ENCODE measurements around the gene KRT74.

Gene KRT74

DNA sequence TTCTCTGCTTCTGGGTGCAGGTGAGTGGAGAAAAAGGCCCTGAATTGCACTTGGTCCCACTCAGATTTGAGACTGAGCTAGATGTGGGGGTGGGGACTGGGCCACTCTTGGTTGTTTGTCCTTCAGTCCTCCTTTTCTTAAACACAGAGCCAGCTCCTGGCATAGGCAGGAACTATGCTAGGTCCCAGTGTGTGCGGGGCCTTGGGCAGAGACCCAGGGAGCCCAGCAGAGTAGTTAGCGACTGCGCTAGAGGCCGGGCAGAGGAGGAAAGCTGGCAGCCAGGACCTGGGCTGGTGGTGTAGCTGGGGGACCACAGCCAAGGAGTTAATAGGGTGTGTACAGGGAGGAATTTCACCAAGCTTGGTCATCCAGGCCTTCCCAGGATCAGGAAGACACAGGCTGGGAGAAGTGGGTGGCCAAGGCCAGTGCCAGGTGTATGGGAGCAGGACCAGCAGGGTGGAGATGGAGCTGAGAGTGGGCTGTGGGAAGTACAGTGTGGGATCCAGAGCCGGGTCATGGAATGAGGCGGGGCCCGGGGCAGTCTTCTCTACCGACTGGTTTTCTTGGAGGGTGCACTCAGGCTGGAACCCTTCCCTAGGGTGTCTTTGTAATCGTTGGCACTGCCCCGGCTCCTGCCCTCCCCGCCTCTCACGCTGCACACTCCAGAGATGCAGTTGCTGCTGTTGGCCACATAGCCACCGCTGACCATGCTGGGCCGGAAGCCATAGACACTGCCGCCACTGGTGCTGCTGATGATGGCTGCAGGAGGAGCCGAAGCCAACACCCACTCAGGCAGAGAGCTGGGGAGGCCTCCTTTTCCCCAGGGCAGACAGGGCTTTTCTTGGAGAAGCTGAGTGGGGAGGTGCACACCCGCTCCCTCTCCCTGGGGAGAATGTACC, 29.4 kb downstream of the KRT74 start:
- Histone ChIP-seq H3K36me3 (ENCODE audit: control insufficient read depth, insufficient read depth, low read length) (no peaks in the 10 kb centered on the region), H3K4me1 (ENCODE audit: control insufficient read depth, insufficient read depth, low read length, poor library complexity, severe bottlenecking) (no peaks in the 10 kb centered on the region), H3K9me3 (ENCODE audit: control insufficient read depth, low read length) (no peaks in the 10 kb centered on the region), H3K27me3 (replicated peaks; ENCODE audit: control insufficient read depth, insufficient read depth, low read length, poor library complexity, severe bottlenecking) (no peaks in the 10 kb centered on the region), H3K27ac (ENCODE audit: insufficient read depth, low read length, poor library complexity, severe bottlenecking) (no peak overlapping the region), H3K4me3 (ENCODE audit: insufficient read depth, low read depth, low read length, poor library complexity, severe bottlenecking) (no peak overlapping the region)
- DNase-seq, result no peak

DNA sequence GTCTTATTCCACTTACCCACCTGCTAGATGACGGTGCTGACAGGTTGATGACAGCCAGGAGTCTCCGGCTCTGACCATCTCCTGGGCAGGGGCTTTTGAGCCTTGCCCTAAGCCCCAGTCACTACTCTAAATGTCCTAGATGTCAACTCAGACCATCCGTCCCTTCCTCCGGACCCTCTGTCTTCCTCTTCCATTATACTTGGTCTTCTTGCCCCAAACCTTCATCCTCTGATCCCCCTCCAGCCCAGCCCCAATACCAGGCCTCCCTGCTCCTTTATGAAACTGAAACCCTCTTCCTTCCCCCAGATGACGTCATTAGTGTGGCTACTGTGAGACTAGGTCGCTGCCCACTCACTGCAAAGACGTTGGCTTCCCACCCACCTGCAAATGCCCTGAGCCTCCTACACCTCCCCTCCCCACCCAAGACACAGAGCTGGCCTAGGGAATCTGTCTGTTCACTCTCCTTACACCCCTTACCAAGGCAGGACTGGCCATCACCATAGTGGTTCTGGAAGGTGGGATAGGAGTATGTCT, 30.8 kb downstream of the KRT74 start:
- no peaks in the 10 kb centered on the region for H3K4me1 ChIP-seq (ENCODE audit: control insufficient read depth, insufficient read depth, low read length, poor library complexity, severe bottlenecking)
- no peak overlapping the region for H3K4me3 ChIP-seq (ENCODE audit: insufficient read depth, low read depth, low read length, poor library complexity, severe bottlenecking)
- H3K27ac ChIP-seq (ENCODE audit: insufficient read depth, low read length, poor library complexity, severe bottlenecking), result no peak overlapping the region
- no peaks in the 10 kb centered on the region for H3K9me3 ChIP-seq (ENCODE audit: control insufficient read depth, low read length)
- no peaks in the 10 kb centered on the region for H3K36me3 ChIP-seq (ENCODE audit: control insufficient read depth, insufficient read depth, low read length)
- H3K27me3 ChIP-seq (replicated peaks; ENCODE audit: control insufficient read depth, insufficient read depth, low read length, poor library complexity, severe bottlenecking), result no peaks in the 10 kb centered on the region
- DNase-seq, result no peak

DNA sequence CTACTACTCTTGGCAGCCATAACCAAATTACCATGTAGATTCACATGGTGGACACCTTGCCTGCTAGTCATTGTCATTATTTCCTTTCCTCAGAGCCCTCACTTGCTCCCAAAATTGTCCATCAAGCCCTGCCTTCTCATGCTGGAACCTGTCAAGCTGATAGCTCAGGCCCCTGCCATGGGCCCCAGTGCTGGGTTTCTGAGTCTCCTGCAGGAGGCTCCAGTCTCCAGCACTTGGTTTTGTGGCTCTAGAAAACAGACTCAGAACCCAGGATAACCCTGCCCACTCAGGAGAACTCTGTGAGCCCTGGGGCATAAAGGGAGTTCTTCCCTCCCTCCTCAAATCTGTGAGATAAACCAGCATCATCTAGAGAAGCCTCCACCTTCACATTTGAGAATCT, 31.5 kb downstream of the KRT74 start:
- DNase-seq, result no peak
- no peaks in the 10 kb centered on the region for H3K27me3 ChIP-seq (replicated peaks; ENCODE audit: control insufficient read depth, insufficient read depth, low read length, poor library complexity, severe bottlenecking)
- no peaks in the 10 kb centered on the region for H3K4me1 ChIP-seq (ENCODE audit: control insufficient read depth, insufficient read depth, low read length, poor library complexity, severe bottlenecking)

DNA sequence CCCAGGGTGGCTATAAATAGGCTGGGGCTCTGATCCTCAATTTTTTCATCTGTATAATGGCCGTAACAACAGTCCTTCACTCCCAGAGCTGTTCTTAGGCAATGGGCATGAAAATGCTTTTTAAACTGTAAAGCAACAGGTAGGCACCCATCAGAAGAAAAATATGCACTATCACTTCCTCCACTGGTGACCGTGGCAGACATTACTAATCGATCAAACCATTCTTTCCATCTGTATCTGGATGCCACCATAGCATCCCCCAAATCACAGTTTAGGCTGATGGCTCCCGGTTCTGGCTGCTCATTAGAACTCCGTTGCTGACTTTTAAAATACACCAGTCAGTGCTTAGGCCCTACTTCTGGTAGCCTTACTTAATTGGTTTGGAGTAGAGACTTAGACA, 31.9 kb downstream of the KRT74 start:
- Histone ChIP-seq H3K4me1 (ENCODE audit: control insufficient read depth, insufficient read depth, low read length, poor library complexity, severe bottlenecking) (no peaks in the 10 kb centered on the region), H3K4me3 (ENCODE audit: insufficient read depth, low read depth, low read length, poor library complexity, severe bottlenecking) (no peak overlapping the region), H3K9me3 (ENCODE audit: control insufficient read depth, low read length) (no peaks in the 10 kb centered on the region), H3K27me3 (replicated peaks; ENCODE audit: control insufficient read depth, insufficient read depth, low read length, poor library complexity, severe bottlenecking) (no peaks in the 10 kb centered on the region), H3K36me3 (ENCODE audit: control insufficient read depth, insufficient read depth, low read length) (no peaks in the 10 kb centered on the region), H3K27ac (ENCODE audit: insufficient read depth, low read length, poor library complexity, severe bottlenecking) (no peak overlapping the region)
- DNase-seq, result no peak

More for the DNA sequence above, 31.5 kb downstream of the KRT74 start:
- no peak overlapping the region for H3K27ac ChIP-seq (ENCODE audit: insufficient read depth, low read length, poor library complexity, severe bottlenecking)
- H3K36me3 ChIP-seq (ENCODE audit: control insufficient read depth, insufficient read depth, low read length), result no peaks in the 10 kb centered on the region
- no peak overlapping the region for H3K4me3 ChIP-seq (ENCODE audit: insufficient read depth, low read depth, low read length, poor library complexity, severe bottlenecking)
- no peaks in the 10 kb centered on the region for H3K9me3 ChIP-seq (ENCODE audit: control insufficient read depth, low read length)

DNA sequence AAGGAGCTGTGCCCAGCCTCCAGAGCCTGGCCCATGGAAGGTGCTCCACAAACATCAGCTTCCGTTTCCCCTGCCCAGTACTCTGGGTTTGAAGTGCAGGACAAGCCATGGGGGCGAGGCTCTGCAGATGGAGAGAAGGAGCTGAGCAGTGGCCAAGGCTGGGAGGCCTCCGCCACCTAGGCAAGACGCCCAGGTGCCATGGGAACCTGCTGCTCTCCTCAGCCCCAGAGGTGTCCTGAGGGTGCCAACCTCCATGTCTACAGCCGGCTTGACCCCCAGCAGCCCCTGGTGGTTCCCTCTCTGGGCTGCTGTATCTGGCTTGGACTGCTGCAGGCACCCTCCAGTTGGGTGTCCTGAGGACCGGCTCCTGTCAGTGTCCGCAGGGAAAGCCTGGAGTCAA, 33.1 kb downstream of the KRT74 start:
- Histone ChIP-seq H3K36me3 (ENCODE audit: control insufficient read depth, insufficient read depth, low read length) (no peaks in the 10 kb centered on the region), H3K4me1 (ENCODE audit: control insufficient read depth, insufficient read depth, low read length, poor library complexity, severe bottlenecking) (no peaks in the 10 kb centered on the region), H3K27ac (ENCODE audit: insufficient read depth, low read length, poor library complexity, severe bottlenecking) (no peak overlapping the region), H3K27me3 (replicated peaks; ENCODE audit: control insufficient read depth, insufficient read depth, low read length, poor library complexity, severe bottlenecking) (no peaks in the 10 kb centered on the region), H3K4me3 (ENCODE audit: insufficient read depth, low read depth, low read length, poor library complexity, severe bottlenecking) (no peak overlapping the region), H3K9me3 (ENCODE audit: control insufficient read depth, low read length) (no peaks in the 10 kb centered on the region)
- no peak for DNase-seq

DNA sequence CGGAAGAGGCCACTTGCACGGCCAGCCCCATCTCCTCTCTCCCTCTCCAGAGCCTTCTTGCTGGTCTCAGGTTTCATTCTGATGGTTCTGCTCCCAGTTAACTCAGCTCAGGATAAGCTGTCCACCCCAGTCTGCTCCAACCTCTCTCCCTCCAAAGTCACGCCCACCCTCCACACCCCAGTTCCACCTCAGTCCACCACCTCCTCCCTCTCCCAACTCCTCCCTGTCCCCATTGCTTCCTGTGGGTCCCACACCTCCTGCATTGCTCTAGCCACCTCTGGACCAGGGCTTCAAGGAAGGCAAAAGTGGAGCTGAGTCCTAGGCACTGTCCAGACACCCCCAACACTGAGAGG, 33.8 kb downstream of the KRT74 start:
- Histone ChIP-seq H3K36me3 (ENCODE audit: control insufficient read depth, insufficient read depth, low read length) (no peaks in the 10 kb centered on the region), H3K27me3 (replicated peaks; ENCODE audit: control insufficient read depth, insufficient read depth, low read length, poor library complexity, severe bottlenecking) (no peaks in the 10 kb centered on the region), H3K4me1 (ENCODE audit: control insufficient read depth, insufficient read depth, low read length, poor library complexity, severe bottlenecking) (no peaks in the 10 kb centered on the region), H3K9me3 (ENCODE audit: control insufficient read depth, low read length) (no peaks in the 10 kb centered on the region), H3K4me3 (ENCODE audit: insufficient read depth, low read depth, low read length, poor library complexity, severe bottlenecking) (no peak overlapping the region), H3K27ac (ENCODE audit: insufficient read depth, low read length, poor library complexity, severe bottlenecking) (no peak overlapping the region)
- no peak for DNase-seq

DNA sequence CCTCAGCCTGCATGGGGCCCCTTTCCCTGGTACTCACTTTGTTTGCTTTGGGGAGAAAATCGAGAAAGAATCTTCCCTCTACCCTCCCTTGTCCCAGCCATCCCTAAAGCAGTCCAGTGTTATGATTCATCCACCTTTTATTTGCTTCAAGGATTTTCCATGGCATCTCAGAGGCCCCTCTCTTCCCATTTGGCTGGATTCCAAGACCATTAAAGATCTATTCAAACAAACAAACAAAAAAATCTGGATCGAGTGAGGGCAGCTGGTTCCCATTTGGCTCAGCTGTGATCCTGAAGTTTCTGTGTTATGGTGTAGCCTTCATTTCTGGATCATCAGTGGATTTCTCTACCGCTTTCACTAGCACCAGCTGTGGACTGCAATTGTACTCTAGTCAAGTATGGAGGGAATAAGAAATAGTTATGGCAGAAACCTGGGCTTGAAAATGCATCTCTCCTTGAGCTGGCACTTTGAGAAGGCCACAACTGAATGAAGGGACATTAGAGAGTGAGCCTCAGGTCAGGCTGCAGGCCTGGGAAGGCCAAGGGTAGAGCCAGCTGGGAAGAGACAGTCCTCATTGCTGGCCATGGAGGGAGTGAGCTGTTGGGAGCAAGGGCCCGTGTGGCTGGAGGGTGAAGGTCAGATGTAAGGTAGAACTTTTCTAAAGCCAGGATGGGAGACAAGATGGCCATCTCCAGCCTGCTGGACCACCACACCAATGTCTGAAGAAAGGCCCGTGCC, 34.4 kb downstream of the KRT74 start:
- DNase-seq, result no peak
- Histone ChIP-seq H3K27me3 (replicated peaks; ENCODE audit: control insufficient read depth, insufficient read depth, low read length, poor library complexity, severe bottlenecking) (no peaks in the 10 kb centered on the region), H3K4me3 (ENCODE audit: insufficient read depth, low read depth, low read length, poor library complexity, severe bottlenecking) (no peak overlapping the region), H3K4me1 (ENCODE audit: control insufficient read depth, insufficient read depth, low read length, poor library complexity, severe bottlenecking) (no peaks in the 10 kb centered on the region), H3K9me3 (ENCODE audit: control insufficient read depth, low read length) (no peaks in the 10 kb centered on the region), H3K27ac (ENCODE audit: insufficient read depth, low read length, poor library complexity, severe bottlenecking) (no peak overlapping the region), H3K36me3 (ENCODE audit: control insufficient read depth, insufficient read depth, low read length) (no peaks in the 10 kb centered on the region)

DNA sequence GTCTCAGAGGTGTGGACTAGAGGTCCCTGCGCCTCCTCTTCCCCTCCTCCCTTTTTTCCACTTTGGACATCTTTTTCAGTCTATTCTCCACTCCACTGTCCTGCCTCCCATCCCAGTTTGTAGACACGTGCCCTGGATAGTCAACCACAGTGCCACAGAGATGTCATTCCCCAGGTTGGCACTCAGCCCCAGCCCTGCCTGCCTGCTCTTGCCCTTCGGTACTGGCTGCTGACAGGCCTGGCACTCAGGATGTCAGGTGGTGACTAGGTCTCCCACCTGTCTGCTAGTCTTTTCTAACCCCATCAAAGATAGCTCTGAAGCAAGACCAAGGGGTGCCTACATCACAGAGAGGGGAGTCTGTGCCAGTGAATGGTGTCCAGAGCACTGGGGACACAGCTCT, 36.5 kb downstream of the KRT74 start:
- H3K4me1 ChIP-seq (ENCODE audit: control insufficient read depth, insufficient read depth, low read length, poor library complexity, severe bottlenecking), result no peaks in the 10 kb centered on the region
- H3K4me3 ChIP-seq (ENCODE audit: insufficient read depth, low read depth, low read length, poor library complexity, severe bottlenecking), result no peak overlapping the region
- H3K36me3 ChIP-seq (ENCODE audit: control insufficient read depth, insufficient read depth, low read length), result no peaks in the 10 kb centered on the region
- no peak for DNase-seq
- H3K27ac ChIP-seq (ENCODE audit: insufficient read depth, low read length, poor library complexity, severe bottlenecking), result no peak overlapping the region
- no peaks in the 10 kb centered on the region for H3K9me3 ChIP-seq (ENCODE audit: control insufficient read depth, low read length)
- no peaks in the 10 kb centered on the region for H3K27me3 ChIP-seq (replicated peaks; ENCODE audit: control insufficient read depth, insufficient read depth, low read length, poor library complexity, severe bottlenecking)

DNA sequence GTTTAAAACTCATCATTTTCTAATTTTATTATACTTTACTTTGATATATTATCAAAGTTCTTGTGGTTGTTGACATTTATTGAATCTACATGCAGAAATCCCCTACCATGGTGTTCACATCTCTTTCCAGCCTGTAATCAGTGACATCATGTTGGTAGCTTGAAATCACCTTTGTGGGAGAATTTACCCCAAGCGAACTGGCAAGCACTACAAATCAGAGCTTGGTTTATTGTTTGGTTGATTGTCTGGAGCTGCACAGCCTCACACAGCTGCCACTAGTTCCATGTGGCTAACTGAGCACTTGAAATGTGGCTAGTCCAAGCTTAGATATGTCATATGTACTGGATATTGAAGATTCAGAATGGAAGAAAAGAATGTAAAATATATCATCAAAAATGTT, 38.1 kb downstream of the KRT74 start:
- DNase-seq, result no peak
- Histone ChIP-seq H3K36me3 (ENCODE audit: control insufficient read depth, insufficient read depth, low read length) (no peaks in the 10 kb centered on the region), H3K4me3 (ENCODE audit: insufficient read depth, low read depth, low read length, poor library complexity, severe bottlenecking) (no peak overlapping the region), H3K27ac (ENCODE audit: insufficient read depth, low read length, poor library complexity, severe bottlenecking) (no peak overlapping the region), H3K9me3 (ENCODE audit: control insufficient read depth, low read length) (no peaks in the 10 kb centered on the region), H3K27me3 (replicated peaks; ENCODE audit: control insufficient read depth, insufficient read depth, low read length, poor library complexity, severe bottlenecking) (no peaks in the 10 kb centered on the region), H3K4me1 (ENCODE audit: control insufficient read depth, insufficient read depth, low read length, poor library complexity, severe bottlenecking) (no peaks in the 10 kb centered on the region)

DNA sequence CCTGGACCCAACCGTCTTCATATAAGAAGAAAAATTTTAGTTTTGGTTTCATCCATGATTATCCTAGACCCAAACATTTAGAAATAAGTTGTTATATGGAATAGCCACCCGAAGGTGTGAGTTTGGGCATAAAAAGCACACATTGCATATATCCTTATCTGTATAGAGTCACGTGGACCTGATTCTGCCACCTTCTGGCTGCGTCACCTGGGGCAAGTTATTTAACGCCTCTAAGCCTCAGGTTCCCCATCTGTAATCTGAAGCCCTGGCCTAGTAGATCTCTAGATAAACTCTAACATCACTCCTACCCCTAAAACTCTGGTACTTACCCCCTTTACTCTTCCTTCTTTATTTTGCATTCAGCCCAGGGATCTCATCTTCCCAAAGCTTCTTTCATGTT, 39.2 kb downstream of the KRT74 start:
- Histone ChIP-seq H3K27ac (ENCODE audit: insufficient read depth, low read length, poor library complexity, severe bottlenecking) (no peak overlapping the region), H3K9me3 (ENCODE audit: control insufficient read depth, low read length) (no peaks in the 10 kb centered on the region)
- no peak for DNase-seq

More for the DNA sequence above, 39.2 kb downstream of the KRT74 start:
- H3K4me1 ChIP-seq (ENCODE audit: control insufficient read depth, insufficient read depth, low read length, poor library complexity, severe bottlenecking), result no peaks in the 10 kb centered on the region
- H3K4me3 ChIP-seq (ENCODE audit: insufficient read depth, low read depth, low read length, poor library complexity, severe bottlenecking), result no peak overlapping the region
- H3K36me3 ChIP-seq (ENCODE audit: control insufficient read depth, insufficient read depth, low read length), result no peaks in the 10 kb centered on the region
- H3K27me3 ChIP-seq (replicated peaks; ENCODE audit: control insufficient read depth, insufficient read depth, low read length, poor library complexity, severe bottlenecking), result no peaks in the 10 kb centered on the region

Data from effector memory CD4-positive, alpha-beta T cell (primary cell).